Uterus (tissue), 2 donors: ENCODE results near the gene WDR88.
"Not testable (repeated sequence)": the region's sequence is repeated elsewhere in the genome, so short reads cannot be mapped to it uniquely, and the experiment has no call there.

Source experiments
- CTCF ChIP-seq, 4 experiments: fragments of 200-600 bp in 2 of 4; fragments of 450-650 bp in 2 of 4; sonication (generic) in 2 of 4; IDR thresholded peaks; one replicate each; pipeline ENCODE4 v1.5.1; 2016 to 2019; ENCODE audit warnings: antibody characterized with exemption in 4 of 4, mild to moderate bottlenecking in 2 of 4, moderate library complexity in 1 of 4
- POLR2A ChIP-seq, 2 donors: fragments of 450-650 bp; IDR thresholded peaks; one replicate each; pipeline ENCODE4 v1.6.1; 2016; ENCODE audit warnings: antibody characterized with exemption in 2 of 2, mild to moderate bottlenecking in 1 of 2, moderate library complexity in 1 of 2

DNA sequence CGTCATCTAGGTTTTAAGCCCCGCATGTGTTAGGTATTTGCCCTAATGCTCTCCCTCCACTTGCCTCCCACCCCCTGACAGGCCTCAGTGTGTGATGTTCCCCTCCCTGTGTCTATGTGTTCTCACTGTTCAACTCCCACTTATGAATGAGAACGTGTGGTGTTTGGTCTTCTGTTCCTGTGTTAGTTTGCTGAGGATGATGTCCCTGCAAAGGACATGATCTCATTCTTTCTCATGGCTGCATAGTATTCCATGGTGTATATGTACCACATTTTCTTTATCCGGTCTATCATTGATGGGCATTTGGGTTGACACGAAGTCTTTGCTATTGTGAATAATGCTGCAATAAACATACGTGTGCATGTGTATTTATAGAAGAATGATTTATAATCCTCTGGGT, 22.4 kb downstream of the WDR88 start:
- TF ChIP-seq CTCF, POLR2A (IDR thresholded peaks at IDR 0.05): not testable (repeated sequence)
